Hematopoietic multipotent progenitor cell treated with erythropoietin and hydrocortisone succinate and interleukin-3 and kit ligand, for 8 days (in vitro differentiated cells): Measurements from ENCODE around the gene PDE6D.

Experiments used
- DNase-seq: peaks from one replicate; pipeline ENCODE4 v3.0.0-alpha.2; 2015

Gene PDE6D

DNA sequence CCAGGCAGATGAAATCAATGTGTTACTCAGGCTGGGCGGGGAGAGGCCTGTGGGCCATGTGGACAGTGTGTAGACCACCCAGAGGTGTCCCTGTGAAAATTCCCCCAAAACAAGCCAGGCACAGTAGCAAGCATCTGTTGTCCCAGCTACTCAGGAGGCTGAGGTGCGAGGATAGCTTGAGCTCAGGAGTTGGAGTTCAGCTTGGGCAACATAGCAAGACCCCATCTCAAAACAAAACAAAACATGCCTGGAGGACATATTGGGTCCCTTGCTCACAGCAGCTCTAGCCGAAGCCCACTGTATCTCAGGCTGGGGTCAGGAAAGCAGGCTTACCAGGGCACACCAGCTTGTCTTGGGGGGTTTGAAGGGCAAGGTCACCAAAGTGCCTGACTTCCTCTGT lies 77.1 kb downstream of the PDE6D start:
- DNase-seq: no peak

DNA sequence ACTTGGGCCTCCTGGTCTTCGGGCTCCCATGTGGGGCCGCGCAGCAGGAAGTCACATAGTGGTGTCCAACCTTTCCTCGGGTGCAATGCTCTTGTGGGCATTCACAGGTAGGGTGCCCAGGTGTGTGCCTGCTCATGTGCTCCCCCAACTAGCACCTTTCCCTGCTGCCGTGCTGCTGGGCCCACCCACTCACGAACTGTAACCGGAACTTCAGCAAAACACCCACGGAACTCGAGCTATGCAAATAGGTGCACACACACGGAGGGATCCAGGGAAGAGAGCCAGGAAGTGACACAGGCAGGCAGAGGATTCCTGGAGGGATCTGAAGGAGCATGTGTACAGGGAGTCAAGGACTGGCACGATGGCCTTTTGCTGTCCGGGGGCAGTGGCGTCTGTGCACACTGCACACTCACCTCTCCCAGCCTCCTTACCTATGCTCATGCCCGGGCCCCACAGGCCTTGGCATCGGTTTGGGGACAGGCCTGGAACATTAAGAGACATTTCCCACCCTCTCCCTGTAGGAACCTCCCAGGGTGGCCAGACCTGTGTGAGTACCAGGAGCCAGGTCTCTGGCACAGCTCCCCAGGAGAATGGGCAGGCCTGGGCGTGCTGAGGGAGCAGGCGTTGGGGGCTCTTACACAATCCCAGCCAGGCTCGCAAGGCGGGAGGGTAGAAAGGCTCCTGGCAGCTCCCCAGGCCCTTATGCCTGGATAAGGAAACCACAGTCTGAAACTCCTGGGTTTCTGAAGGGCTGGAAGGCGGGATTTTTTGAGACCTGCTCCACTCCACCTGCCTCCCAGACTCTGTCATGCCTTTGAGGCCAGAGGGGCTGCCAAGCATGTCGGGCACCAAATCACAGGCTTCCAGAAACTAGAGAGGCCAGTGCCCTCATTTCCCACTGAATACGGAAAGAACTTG lies 79.4 kb downstream of the PDE6D start:
- DNase-seq: no peak

DNA sequence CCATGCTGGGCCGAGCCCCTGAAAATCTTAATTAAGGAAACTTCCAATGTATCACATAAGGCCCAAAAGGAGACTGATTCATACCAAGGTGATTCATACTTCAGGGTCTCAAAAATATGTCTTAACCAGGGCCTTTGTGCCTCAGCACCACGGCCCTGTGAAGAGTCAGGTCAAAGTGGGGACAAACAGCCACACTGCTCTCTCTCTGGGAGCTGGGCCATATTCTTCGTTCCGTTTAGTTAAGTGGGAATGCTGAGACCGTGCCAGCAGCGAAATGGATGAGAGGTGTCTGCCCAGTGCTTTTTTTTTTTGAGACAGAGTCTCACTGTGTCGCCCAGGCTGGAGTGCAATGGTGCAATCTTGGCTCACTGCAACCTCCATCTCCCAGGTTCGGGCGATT lies 82.1 kb downstream of the PDE6D start:
- no peak for DNase-seq

DNA sequence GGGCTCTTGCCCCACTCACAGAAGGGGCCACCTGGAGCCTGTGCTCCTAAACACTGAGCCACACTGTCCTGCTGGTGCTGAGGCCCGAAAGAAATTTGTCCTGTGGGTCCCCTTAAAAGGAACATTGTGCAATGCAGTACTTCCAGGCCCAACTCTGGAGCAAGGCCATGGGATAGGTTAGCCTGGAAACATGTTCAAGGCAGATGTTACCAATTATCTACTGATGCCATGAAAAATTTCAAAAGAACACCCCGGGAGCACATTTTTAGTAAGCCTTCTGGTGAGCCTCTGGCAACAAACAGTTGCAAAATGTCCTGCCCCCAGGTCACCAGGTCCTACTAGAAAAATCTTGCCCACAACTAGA lies 85.1 kb downstream of the PDE6D start:
- DNase-seq: no peak

DNA sequence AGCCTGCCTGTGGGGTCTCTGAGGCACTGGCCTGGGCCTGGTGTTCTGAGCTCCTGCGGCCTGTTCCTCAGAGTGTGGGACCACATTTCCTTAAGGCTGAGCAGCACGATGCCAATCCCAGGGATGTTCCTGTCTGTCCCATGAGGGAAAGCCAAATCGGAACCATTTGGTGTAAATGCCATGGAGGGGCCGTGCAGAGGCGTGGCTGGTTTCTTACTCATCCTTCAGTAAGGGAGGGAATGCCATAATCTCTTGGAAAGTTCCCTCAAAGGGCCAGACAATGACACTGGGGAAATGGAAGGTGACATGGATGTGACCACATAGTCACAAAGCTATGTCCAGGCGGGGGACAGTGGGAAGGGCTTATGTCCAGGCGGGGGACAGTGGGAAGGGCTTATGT lies 87.1 kb downstream of the PDE6D start:
- no peak for DNase-seq

DNA sequence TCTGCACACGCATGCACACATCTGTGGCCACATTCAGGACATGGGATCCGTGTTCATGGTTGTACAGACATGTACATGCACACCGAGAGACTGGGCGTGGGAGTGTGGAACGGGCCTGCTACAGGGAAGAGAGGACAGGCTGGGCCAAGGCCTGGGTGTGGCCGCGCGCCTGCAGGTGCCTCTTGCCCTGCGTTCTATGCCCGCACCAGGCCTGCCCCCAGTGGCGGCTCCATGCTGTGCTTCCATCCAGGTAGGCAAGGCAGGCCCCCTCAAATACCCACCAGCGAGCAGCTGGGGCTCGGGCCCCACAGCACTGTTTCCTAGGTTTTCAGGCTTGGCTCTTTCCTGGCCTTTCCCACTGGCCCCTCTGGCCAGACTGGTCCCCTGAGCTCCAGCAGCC lies 88.2 kb downstream of the PDE6D start:
- DNase-seq: no peak

DNA sequence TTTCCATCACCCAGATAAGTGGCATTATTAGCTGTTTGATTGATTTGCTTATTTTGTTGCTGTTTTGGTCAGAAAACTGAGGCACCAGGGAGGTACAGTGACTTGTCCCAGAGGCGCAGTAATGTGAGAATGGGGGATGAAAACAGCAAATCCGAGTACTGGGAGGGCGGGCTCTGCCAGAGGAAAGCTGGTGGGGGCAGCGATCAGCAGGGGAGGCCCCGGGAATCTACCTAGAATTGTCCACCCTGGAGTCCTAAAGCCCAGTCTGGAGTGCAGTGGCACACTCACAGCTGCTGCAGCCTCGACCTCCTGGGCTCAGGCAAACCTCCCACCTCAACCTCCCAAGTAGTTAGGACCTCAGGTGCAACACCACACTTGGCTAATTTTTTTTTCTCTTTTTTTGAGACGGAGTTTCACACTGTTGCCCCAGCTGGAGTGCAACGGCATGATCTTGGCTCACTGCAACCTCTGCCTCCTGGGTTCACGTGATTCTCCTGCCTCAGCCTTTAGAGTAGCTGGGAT lies 89.8 kb downstream of the PDE6D start:
- no peak for DNase-seq

DNA sequence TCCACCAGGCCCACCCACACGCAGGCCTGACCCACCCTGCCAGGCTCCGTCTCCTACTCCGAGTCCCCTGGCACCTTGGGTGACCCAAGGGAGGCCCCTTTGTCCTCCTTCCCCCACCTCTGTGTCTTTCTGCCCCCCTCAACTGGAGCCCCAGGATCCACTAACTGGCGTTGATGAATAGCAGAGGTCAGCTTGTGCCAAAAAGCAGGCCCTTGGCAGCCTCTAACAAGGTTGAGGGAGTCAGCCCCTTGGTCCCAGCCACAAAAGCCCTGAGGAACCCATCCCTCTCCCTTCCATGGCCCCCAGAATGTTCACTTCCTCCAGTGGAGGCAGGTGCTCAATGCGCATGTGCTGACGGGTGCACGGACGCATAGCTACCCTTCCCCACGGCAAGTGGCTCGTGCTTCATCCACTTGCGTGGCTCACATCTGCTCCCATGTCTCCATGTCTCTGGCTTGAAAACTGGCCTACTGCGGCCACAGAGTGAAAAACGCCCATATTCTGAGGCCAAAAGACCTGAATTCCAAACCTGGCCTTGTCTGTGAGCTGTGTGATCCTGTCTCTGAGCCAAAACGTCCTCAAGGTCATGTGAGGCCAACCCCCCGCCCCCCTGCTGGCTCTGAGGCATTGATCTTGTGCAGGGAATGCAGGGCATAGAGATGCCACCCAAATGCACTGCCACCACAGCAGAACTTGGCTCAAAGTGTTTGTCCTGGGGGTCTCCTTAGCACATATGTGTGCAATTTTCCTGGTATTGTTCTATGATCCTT lies 91.8 kb downstream of the PDE6D start:
- DNase-seq: no peak

DNA sequence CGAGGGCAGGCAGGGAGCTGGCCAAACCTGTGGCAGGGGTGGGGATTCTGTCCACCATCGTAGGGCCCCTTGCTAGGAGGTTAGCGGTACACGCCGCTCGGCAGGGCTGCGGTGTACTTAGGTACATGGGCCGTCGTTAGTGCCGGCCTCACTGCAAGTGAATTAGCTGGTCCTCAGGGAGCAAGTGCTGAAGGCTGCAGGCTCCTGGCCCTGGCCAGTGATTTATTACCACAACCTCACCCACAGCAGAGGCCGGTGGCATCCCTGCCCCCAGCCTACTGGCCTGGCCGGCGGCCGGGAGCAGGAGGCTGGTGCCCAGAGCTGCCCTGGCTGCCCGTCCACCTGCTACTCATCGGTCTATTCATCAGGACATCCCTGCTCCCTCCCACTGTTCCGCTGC lies 92.4 kb downstream of the PDE6D start:
- DNase-seq: no peak

DNA sequence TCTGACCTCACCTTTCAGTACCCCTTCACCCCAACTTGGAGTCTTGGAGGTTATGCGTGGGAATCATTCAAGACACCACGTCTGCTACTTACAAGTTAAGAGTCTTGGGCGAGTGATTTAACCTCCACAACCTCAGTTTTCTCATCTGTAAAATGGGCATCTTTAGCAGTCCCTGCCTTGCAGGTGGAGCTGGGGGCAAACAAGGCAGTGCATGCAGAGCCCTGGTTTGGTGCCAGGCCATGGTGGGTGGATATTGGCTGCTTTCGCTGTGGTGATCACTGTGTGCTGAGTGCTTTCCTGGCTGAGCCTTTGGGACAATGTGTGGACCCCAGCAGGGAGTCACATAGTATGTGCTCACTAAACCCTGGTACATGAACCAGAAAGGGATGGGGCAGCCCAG lies 93.1 kb downstream of the PDE6D start:
- no peak for DNase-seq

DNA sequence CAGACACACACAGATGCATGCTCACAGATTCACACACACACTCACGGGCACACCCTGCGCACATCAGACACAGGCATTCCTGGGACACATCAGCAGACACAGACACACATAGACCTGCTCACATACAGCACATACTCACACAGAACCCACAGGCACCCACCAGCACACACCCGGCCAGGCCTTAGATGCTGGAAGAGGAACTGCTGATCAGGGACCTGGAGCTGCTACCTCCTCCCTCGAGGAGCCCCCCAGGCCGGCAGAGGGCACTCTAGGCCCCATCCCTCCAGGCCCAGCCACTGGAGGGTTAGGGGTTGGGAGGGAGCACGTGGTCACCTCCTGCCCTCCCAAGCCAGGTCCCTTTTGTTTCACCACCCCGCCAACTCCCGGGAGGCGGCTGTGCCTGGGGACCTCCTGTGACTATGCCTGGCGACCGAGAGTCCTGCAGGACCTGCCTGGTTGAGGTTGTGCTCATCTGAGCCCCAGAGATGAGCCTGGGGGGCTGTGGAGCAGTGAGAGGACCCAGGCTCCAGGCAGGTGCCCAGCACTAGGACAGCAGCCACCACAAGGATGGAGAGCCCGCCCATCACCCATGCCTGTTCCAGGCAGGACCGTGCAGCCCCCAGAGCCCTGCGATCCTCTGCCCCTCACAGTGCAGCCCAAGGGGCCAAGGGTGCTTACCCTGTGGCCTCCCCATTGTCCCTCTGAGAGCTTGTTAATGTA lies 93.8 kb downstream of the PDE6D start:
- DNase-seq: peak; percentile 83

DNA sequence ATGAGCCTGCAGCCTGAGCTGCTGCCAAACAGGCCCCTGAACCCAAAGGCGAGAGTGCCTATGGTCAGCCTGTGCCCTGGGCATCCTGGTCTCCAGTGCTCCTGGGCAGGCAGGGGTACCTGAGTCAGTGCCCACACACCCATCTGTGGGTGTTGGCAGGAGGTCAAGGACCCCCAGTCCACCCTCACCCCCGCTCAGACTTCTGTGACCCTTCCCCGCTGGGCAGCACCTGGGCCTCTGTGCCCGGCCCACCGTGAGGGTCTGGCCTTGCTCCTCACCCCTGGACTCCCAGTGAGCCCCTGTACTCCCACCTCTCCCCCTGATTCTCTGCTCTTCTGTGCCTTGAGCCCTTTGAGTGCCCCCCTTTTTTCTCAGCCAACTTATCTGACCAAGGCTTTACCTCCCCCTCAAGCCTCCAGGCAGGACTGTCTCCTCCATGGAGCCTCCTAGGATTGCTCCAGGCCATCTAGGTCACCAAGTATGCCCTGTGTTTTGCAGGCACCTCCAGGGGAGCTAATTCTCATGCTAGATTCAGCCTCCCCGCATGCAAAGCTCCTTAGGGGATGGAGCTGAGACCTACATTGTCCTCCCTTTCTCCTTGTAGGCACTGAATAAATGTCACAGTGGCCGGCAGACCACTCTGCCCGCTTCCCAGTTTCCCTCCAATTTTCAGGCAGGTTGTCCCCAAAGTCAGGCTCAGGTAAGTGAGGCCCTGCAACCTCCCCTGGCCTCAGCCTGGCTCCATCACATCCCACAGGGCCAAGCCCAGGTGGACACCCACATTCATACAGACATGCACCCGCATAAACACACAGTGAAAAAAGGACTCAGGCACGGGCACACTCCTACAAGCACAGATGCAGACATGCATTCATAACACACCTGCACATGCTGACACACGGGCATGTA lies 94.6 kb downstream of the PDE6D start:
- no peak for DNase-seq

DNA sequence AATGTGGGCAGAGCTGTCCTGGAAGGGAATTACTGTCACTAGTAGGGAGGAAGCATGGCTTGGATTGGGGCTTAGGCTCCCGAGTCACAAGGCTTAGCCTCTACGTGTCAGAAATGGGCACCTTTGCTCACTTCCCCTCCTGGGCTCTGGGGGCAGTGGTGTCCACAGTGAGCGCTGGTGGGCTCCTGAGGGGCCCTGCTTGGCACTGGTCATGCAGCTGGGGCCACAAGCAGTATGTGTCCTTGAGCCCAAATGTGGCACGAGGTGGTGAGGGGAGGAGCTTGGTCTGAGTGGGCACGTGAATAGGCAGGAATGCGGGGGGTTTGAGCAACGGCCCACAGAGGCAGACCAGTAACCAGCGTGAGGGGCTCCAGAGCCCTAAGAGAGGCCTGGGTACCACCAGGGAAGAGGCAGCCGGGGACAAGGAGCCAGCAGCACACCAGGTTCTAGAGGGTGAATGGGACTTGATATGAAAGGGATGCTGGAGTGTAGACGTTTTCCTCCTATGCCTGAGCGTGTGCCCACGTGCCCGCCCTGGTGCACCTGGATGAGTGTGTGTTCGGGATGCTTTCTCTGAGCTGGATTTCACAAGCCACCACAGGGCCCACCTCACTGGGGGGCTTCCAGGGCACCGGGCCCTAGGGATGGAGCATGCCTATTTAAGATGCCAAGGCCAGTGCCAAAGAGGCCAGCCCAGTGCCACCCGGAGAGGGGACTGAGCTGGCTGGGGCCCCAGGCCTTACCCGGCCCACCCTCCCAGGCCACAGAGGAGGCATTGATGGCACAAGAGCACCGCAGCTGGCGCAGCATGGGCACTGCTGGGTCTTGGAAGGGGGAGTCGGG lies 95.5 kb downstream of the PDE6D start:
- DNase-seq: peak; percentile 40

DNA sequence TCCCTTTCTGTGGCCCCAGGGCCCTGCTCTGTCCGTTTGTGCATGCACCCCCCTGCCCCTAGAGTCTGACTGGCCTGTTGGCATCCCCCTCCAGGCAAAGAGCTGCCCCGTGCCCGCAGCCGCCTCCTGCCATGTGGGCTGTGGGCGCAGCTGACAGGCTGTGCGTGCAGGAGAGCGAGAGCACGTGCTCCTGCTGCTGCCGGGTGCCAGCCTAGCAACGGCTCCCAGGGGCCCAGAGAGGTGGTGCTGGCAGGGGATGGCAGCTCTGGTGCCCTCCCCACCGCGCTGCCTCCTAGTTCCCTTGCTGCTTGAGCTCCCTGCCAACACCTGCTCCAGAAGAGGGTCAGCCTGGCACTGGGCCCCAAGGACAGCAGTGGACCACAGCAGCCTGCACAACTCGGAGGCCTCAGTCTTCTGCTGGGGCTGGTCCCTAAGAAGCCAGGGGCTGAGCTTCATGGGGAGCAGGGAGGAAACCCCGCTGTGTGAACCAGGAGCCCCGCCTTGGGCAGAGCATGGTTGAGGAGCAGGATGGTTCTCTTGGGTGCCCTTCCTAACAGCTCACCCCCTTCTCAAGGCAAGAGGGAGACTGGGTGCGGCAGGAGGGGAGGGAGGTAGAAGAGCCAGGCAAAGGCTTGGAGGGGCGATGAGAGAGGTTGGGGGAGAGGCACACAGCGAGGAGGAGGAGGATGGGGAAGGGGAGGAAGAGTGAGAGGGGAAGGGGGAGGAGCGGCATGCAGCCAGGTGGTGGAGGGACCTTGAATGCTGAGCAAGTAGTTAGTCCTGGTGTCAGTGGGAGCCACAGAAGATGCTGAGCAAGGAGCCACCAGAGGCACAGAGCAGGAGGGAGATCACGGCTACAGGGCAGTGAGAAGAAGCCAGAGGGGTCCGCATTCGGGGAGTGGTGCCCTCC lies 96.5 kb downstream of the PDE6D start:
- no peak for DNase-seq

DNA sequence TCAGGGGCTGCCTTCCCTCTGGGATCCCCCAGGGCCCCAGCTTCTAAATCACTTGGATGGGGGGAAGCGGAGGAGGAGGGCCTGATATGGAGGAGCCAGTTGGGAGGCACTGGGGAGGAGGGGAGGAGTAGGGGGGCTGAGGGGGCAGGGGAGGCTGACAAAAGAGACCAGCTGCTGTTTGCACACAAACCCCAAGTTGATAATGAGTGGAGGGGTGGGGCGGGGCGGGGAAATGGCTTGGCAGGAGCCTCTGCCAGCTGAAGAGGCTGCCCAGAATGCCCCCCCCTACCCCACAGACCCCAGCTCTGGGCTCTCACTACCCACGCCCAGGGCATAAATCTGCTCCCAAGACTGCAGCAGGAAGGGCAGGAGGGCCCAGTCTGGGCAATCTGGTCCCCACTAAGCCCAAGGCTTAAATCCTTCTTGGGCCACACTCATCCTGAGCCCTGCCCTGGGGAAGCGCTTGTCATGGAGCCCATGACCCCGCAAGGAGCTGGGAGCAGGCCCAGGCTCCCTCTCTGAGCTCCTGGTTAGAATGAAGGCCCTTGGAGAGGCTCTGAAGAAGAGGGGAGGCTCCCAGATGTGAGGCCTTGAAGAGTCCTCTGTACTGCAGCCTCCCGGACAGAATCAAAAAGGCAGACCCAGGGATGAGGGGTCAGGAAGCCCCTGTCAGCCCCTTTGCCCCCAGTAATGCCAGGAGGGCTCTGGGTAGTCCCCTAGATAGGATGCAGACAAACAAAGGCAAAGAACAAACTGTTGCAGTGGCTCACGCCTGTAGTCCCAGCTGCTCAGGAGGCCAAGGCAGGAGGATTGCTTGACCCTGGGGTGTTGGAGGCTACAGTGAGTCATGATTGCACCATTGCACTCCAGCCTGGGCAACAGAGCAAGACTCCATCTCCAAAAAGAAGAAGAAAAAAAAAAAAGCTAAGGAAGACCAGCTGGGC lies 97.5 kb downstream of the PDE6D start:
- no peak for DNase-seq

DNA sequence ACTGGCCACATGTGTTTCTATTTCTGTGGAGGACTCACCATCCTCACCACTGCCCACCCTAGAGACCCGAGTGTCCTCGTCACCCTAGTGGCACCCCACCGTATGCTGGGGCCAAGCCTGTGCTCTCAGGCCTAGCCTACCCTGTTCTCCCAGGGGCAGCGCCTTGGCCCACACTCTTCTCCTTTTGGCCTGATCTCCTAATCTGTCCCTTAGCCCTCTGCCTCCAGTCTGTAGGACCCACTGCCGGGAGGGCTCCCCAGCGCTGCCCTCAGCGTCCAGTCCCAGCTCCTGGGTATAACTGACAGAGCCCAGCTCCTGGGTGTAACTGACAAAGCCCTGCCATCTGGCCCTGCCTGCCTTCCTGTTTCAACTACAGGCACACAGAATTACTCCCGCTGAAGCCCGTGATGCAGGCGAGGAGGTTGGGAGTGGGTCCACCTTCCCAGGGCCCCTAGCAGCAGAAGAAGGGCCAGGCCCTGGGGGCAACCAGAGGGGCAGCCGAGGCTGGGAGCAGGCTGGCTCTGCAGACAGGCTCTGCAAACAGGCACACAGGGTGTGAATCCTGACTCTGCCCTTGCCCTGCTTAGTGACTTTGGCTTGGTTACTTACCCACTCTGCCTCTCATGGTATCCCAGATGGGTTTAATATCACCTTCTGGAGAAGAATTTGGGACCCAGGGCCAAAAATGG lies 98.3 kb downstream of the PDE6D start:
- DNase-seq: no peak
